Duodenal mucosa (tissue), 2 donors: ENCODE data around the gene COPZ1.
A peak's percentile ranks its signal among the peaks of the same experiment; 100 is the strongest.
"Not testable (repeated sequence)": the region's sequence is repeated elsewhere in the genome, so short reads cannot be mapped to it uniquely, and the experiment has no call there.

Source experiments
- H3K27ac ChIP-seq: one replicate; pipeline ENCODE4 v1.7.0; 2013; ENCODE audit warnings: low read depth, low read length
- H3K27me3 ChIP-seq, 2 donors: one replicate each; pipeline ENCODE4 v1.7.0; 2013; ENCODE audit warnings: low read length in 2 of 2, control low read depth in 1 of 2; ENCODE audit not compliant: insufficient read depth in 2 of 2, control insufficient read depth in 1 of 2
- H3K36me3 ChIP-seq, 2 donors: one replicate each; pipeline ENCODE4 v1.7.0; 2013; ENCODE audit warnings: low read length in 2 of 2, control low read depth in 1 of 2; ENCODE audit not compliant: insufficient read depth in 2 of 2, control insufficient read depth in 1 of 2
- H3K4me1 ChIP-seq, 2 donors: one replicate each; pipeline ENCODE4 v1.7.0; 2013; ENCODE audit warnings: low read length in 2 of 2, control low read depth in 1 of 2; ENCODE audit not compliant: insufficient read depth in 2 of 2, control insufficient read depth in 1 of 2
- H3K4me3 ChIP-seq, 2 donors: one replicate each; pipeline ENCODE4 v1.7.0; 2013; ENCODE audit warnings: low read length in 2 of 2, low read depth in 1 of 2
- H3K9ac ChIP-seq, 2 donors: one replicate each; pipeline ENCODE4 v1.7.0; 2013; ENCODE audit warnings: low read length in 2 of 2, low read depth in 1 of 2
- H3K9me3 ChIP-seq, 2 donors: one replicate each; pipeline ENCODE4 v1.7.0; 2013; ENCODE audit warnings: low read length in 2 of 2, control low read depth in 1 of 2; ENCODE audit not compliant: control insufficient read depth in 1 of 2

The COPZ1 gene

DNA sequence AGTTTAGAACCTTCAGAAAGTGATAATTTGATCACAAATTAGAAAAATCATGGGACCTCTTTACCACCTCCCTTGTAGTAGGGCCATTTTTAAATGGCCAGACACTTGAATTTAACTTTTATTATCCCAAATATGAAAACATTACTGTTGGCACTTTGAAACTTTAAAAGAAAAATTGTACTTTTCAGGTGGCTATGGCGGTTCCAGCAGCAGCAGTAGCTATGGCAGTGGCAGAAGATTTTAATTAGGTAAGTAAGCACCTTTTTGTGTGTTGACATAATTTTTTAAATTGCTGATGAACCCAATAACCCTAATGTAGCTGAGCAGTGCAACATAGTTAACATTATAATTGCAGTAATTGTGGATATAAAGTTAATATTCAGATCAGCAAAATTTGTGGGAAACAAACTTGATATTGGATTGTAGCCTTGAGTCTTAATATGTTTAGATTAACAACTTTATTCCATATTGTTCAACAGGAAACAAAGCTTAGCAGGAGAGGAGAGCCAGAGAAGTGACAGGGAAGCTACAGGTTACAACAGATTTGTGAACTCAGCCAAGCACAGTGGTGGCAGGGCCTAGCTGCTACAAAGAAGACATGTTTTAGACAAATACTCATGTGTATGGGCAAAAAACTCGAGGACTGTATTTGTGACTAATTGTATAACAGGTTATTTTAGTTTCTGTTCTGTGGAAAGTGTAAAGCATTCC lies 40.7 kb upstream of the COPZ1 start:
- H3K27me3 ChIP-seq, H3K27ac ChIP-seq, H3K9me3 ChIP-seq: not testable (repeated sequence)
- H3K4me3 ChIP-seq, result peak overlapping the region; percentile 88 to 100
- H3K36me3 ChIP-seq, result peaks cover 42 to 57% of the 10 kb centered on the region in 2 donors
- H3K4me1 ChIP-seq, result peaks cover 54 to 65% of the 10 kb centered on the region in 2 donors
- H3K9ac ChIP-seq, result peak overlapping the region; percentile 26 to 98

GRCh38 chr12:54285150-54286041 lies 39.5 kb upstream of the COPZ1 start:
- peak overlapping the region in 1 of 2 donors; percentile 26 for H3K4me3 ChIP-seq

DNA sequence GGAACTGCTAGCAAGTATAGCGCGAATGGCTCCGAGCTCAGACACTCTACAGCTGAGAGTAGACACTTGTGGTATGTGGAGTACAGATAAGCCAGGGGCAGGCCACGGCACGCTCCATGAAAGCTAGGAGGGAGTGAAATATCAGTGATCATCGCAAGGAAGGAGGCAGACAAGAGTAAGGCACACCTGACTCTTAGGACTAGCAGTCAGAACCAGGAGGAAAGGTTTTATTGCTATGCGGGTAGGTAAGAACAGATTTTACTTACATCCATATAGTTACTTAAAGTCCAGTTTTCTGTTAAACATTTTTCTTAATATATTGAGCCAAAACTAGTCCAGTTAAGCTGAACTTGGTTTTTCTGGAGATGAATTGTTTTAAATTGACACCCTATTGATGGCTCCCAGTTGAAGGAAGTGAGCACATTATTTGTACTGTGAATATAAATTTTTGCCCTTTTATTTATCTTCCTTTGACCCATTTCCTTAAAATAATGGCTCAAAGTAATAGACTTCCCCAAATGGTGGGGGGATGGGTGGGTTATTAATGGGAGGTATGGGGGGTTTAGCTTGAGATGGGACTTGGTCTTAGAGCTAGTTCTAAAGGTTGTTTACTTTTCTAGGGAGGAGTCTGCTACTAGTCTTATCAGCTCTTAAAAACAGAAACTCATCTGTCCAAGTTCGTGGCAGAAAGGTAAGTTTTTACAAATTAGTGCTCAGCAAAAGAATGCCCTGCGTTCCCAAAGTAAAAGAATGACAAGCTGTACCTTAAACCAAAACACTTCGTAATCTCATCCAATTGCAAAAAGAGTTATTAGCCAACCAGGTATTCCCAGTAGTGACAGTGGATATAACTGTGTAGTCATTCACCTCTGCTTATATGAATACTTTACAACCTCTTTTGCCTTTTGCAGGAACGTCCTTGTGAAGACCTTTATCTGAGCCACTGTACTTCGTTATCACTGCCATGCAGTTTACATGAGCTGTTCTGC lies 38.6 kb upstream of the COPZ1 start:
- Histone ChIP-seq H3K4me1 (peaks cover 54 to 63% of the 10 kb centered on the region in 2 donors), H3K27ac (no peak overlapping the region), H3K9me3 (no peaks in the 10 kb centered on the region), H3K9ac (no peak overlapping the region), H3K36me3 (peaks cover 41 to 57% of the 10 kb centered on the region in 2 donors), H3K4me3 (no peak overlapping the region), H3K27me3 (no peaks in the 10 kb centered on the region)

More at GRCh38 chr12:54285150-54286041, 39.5 kb upstream of the COPZ1 start:
- H3K9ac ChIP-seq, result peak overlapping the region in 1 of 2 donors; percentile 25
- peaks cover 42 to 57% of the 10 kb centered on the region in 2 donors for H3K36me3 ChIP-seq
- H3K9me3 ChIP-seq, result no peaks in the 10 kb centered on the region
- H3K27me3 ChIP-seq, result no peaks in the 10 kb centered on the region
- H3K4me1 ChIP-seq, result peaks cover 54 to 65% of the 10 kb centered on the region in 2 donors
- no peak overlapping the region for H3K27ac ChIP-seq

- peaks cover 33 to 48% of the 10 kb centered on the region in 2 donors for H3K36me3 ChIP-seq
- peaks cover 48 to 51% of the 10 kb centered on the region in 2 donors for H3K4me1 ChIP-seq
- no peaks in the 10 kb centered on the region for H3K27me3 ChIP-seq
- H3K9ac ChIP-seq, result no peak overlapping the region
- no peak overlapping the region for H3K4me3 ChIP-seq
- H3K27ac ChIP-seq, result no peak overlapping the region
- no peaks in the 10 kb centered on the region for H3K9me3 ChIP-seq
These were observed 37.4 kb upstream of the COPZ1 start for GRCh38 chr12:54287261-54288157.

DNA sequence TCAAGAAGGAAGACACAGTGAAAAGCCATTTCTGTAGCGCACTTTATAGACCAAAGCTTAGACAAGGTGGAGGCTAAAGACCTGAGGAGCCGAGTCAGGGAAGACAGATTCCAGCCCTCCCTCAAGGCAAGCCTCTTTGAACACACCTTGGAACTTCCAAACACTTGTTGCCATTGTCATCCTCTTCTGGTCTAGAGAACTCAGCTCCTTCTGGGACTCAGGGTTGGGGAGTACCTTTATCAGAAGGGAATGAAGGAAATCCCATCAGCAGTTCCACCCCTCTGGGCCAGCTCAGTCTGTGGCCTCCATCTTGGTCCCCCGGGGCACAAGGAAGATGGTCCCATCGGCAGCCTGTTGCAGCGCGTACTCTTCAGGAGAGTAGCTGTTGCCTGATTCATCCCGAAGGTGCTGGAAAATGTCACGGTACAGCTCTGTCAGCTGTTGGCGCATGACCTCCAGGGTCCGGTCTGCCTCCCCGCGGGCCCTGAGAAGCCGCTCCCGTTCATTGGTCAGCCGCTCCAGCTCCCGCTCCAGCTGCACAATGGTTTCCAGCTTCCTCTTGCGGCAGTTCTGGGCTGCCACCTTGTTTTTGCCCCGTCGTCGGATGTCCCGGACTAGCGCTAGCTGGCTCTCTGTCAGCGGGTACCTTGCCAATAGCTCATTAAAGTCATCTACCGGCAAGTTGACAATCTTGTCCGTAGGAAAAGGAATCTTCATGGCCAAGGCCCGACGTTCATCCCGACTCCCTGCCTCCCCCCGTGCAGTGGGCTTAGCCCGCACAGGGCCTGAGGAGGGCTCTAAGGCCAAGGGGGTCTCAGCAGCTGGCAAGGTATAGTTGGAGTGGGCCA lies 32.6 kb upstream of the COPZ1 start:
- peaks cover 5 to 7% of the 10 kb centered on the region in 2 donors for H3K4me1 ChIP-seq
- no peak overlapping the region for H3K9ac ChIP-seq
- H3K9me3 ChIP-seq, result no peaks in the 10 kb centered on the region
- no peaks in the 10 kb centered on the region for H3K27me3 ChIP-seq
- peaks cover 2 to 6% of the 10 kb centered on the region in 2 donors for H3K36me3 ChIP-seq
- H3K27ac ChIP-seq, result no peak overlapping the region
- no peak overlapping the region for H3K4me3 ChIP-seq

DNA sequence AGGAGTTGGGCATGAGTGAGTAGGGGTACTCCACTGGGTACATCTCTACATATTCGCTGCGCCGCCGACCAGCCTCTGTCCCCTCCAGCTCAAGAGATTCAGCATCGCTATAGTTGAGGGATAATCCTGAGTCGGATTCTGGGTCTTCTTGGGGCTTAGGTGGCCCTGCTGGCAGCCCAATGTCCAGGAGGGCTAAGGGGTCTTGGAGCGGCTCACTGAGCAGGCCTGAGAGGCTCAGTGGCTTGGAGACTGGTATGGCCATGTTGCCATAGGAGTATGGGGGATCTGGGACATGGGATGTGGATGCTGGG lies 32.0 kb upstream of the COPZ1 start:
- no peaks in the 10 kb centered on the region for H3K36me3 ChIP-seq
- peaks cover 3% of the 10 kb centered on the region in 2 donors for H3K4me1 ChIP-seq

DNA sequence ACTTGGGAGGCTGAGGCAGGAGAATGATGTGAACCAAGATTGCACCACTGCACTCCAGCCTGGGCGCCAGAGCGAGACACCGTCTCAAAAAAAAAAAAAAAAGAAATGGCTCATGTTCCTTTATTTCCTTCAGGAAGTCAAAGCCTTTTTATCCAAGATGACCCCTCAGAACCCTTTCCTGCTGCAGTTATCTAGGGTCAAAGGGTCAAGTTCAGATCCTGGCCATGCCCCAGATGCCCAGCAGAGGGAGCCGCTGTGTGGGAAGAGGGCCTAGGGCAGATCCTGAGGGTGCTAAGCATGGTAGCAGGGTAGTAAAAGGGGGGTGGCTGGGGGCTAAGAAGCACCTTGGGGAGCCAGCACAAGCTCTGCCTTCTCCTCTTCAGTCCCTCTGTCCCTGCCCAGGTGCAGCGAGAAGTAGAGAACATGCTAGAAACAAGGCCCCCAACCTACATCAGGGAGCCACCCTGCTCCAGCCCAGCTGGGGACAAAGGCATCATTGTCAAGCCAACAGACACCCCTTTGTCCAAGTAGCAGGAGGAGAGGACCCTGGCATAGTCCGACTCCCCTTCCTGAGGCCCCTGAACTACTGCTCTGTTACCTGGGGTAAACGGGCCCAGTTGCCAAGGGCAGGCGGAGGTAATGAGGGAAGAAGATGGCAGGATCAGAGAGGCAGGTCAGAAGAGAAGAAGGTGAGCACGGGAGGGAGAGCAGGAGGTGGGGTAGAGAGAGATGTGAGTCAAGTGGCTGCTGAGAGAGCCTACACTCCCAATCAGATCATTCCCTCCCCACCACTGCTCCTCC lies 30.6 kb upstream of the COPZ1 start:
- Histone ChIP-seq H3K27me3 (peaks cover 4% of the 10 kb centered on the region in 2 donors), H3K4me3 (no peak overlapping the region), H3K27ac (no peak overlapping the region), H3K9me3 (no peaks in the 10 kb centered on the region), H3K9ac (no peak overlapping the region), H3K36me3 (no peaks in the 10 kb centered on the region), H3K4me1 (no peaks in the 10 kb centered on the region)

More for the DNA sequence above, 32.0 kb upstream of the COPZ1 start:
- H3K4me3 ChIP-seq, result no peak overlapping the region
- no peaks in the 10 kb centered on the region for H3K27me3 ChIP-seq
- H3K9ac ChIP-seq, result no peak overlapping the region
- no peaks in the 10 kb centered on the region for H3K9me3 ChIP-seq
- H3K27ac ChIP-seq, result no peak overlapping the region

GRCh38 chr12:54294953-54295566 lies 29.9 kb upstream of the COPZ1 start:
- Histone ChIP-seq H3K4me3 (no peak overlapping the region), H3K36me3 (no peaks in the 10 kb centered on the region), H3K27me3 (peaks cover 10% of the 10 kb centered on the region in 2 donors), H3K9ac (no peak overlapping the region), H3K9me3 (no peaks in the 10 kb centered on the region), H3K4me1 (no peaks in the 10 kb centered on the region), H3K27ac (no peak overlapping the region)
